GM06990 (cell line): ENCODE data around the gene NBEA.

Experiments
- DNase-seq: peaks from one replicate; pipeline ENCODE4 v3.0.0-alpha.2; 2011; ENCODE audit not compliant: insufficient read length; ENCODE audit errors: extremely low read depth
- H3K27me3 ChIP-seq: replicated peaks from 2 replicates; pipeline ENCODE4 v1.6.0; 2011; ENCODE audit warnings: low read length; ENCODE audit not compliant: control insufficient read depth, insufficient read depth
- H3K36me3 ChIP-seq: 2 replicates; pipeline ENCODE4 v1.5.1; 2011; ENCODE audit warnings: low read length; ENCODE audit not compliant: control insufficient read depth, insufficient read depth
- H3K4me3 ChIP-seq: replicated peaks from 2 replicates; pipeline ENCODE4 v1.5.1; 2011; ENCODE audit warnings: low read depth, mild to moderate bottlenecking, control low read depth, low read length
- CTCF ChIP-seq: IDR thresholded peaks from 2 replicates; pipeline ENCODE4 v1.5.1; 2011; ENCODE audit warnings: low read length, control low read depth, mild to moderate bottlenecking, inconsistent platforms; ENCODE audit not compliant: insufficient read depth, poor library complexity, severe bottlenecking

The NBEA gene

GRCh38 chr13:35711909-35712308, 769.8 kb downstream of the NBEA start:
- Histone ChIP-seq H3K4me3 (no peak overlapping the region), H3K36me3 (no peaks in the 10 kb centered on the region), H3K27me3 (no peaks in the 10 kb centered on the region)
- DNase-seq = no peak
- TF ChIP-seq CTCF = no peak

GRCh38 chr13:35712907-35713761, 771.1 kb downstream of the NBEA start:
- no peaks in the 10 kb centered on the region for H3K36me3 ChIP-seq
- TF ChIP-seq CTCF = no peak
- H3K27me3 ChIP-seq = no peaks in the 10 kb centered on the region
- DNase-seq = no peak
- no peak overlapping the region for H3K4me3 ChIP-seq

GRCh38 chr13:35714121-35714520, 772.1 kb downstream of the NBEA start:
- H3K27me3 ChIP-seq = no peaks in the 10 kb centered on the region
- DNase-seq = no peak
- no peak for TF ChIP-seq CTCF
- no peak overlapping the region for H3K4me3 ChIP-seq
- no peaks in the 10 kb centered on the region for H3K36me3 ChIP-seq

- TF ChIP-seq CTCF = no peak
- H3K27me3 ChIP-seq = no peaks in the 10 kb centered on the region
- no peaks in the 10 kb centered on the region for H3K36me3 ChIP-seq
- no peak overlapping the region for H3K4me3 ChIP-seq
- DNase-seq = no peak
Measured at GRCh38 chr13:35714588-35715377, 772.7 kb downstream of the NBEA start.

- H3K4me3 ChIP-seq = no peak overlapping the region
- TF ChIP-seq CTCF = no peak
- no peaks in the 10 kb centered on the region for H3K27me3 ChIP-seq
- H3K36me3 ChIP-seq = no peaks in the 10 kb centered on the region
- DNase-seq = no peak
Measured at GRCh38 chr13:35716186-35716585, 774.1 kb downstream of the NBEA start.
